RWPE2 (cell line): Measurements from ENCODE around the gene CCDC192.

Source experiments
- ATAC-seq: fragments of 200-7000 bp; cut with Tn5 transposase; 3 replicates; pipeline ENCODE4 v1.9.1; 2021; ENCODE audit warnings: low read depth
- DNase-seq: peaks from one replicate; pipeline ENCODE4 v3.0.0-alpha.2; 2020; ENCODE audit warnings: low spot score
- H3K27ac ChIP-seq: fragments of 450-650 bp; 2 replicates; pipeline ENCODE4 v1.5.1; 2017; ENCODE audit warnings: mild to moderate bottlenecking; ENCODE audit not compliant: poor library complexity, severe bottlenecking
- H3K27me3 ChIP-seq: fragments of 250-450 bp; sonication (Bioruptor Pico); 2 replicates; pipeline ENCODE4 v1.5.1; 2021; ENCODE audit warnings: mild to moderate bottlenecking, moderate library complexity; ENCODE audit not compliant: insufficient read depth, poor library complexity, severe bottlenecking
- H3K36me3 ChIP-seq: fragments of 250-450 bp; sonication (Bioruptor Pico); 2 replicates; pipeline ENCODE4 v1.5.1; 2020; ENCODE audit warnings: low read depth, mild to moderate bottlenecking, moderate library complexity
- H3K4me1 ChIP-seq: fragments of 250-450 bp; sonication (Bioruptor Pico); 2 replicates; pipeline ENCODE4 v1.5.1; 2021; ENCODE audit warnings: mild to moderate bottlenecking, moderate library complexity; ENCODE audit not compliant: insufficient read depth, poor library complexity, severe bottlenecking
- H3K4me3 ChIP-seq: fragments of 250-450 bp; sonication (Bioruptor Pico); 2 replicates; pipeline ENCODE4 v1.5.1; 2021; ENCODE audit warnings: mild to moderate bottlenecking, moderate library complexity; ENCODE audit not compliant: severe bottlenecking
- H3K9me3 ChIP-seq: fragments of 250-450 bp; sonication (Bioruptor Pico); 2 replicates; pipeline ENCODE4 v1.5.1; 2021; ENCODE audit warnings: mild to moderate bottlenecking, moderate library complexity; ENCODE audit not compliant: severe bottlenecking
- CTCF ChIP-seq: fragments of 450-650 bp; IDR thresholded peaks from one replicate; pipeline ENCODE4 v1.5.1; 2017; ENCODE audit warnings: mild to moderate bottlenecking, moderate library complexity; ENCODE audit not compliant: poor library complexity, severe bottlenecking

The CCDC192 gene

GRCh38 chr5:127680595-127680994 is 22.6 kb upstream of the CCDC192 start:
- DNase-seq (no peak), ATAC-seq (no peak)
- no peaks in the 10 kb centered on the region for H3K27me3 ChIP-seq
- H3K4me3 ChIP-seq = no peak overlapping the region
- peaks cover 4% of the 10 kb centered on the region for H3K4me1 ChIP-seq
- no peak for TF ChIP-seq CTCF
- H3K9me3 ChIP-seq = no peaks in the 10 kb centered on the region
- no peak overlapping the region for H3K27ac ChIP-seq
- no peaks in the 10 kb centered on the region for H3K36me3 ChIP-seq

GRCh38 chr5:127683008-127683407 is 20.2 kb upstream of the CCDC192 start:
- Histone ChIP-seq H3K4me1 (peaks cover 9% of the 10 kb centered on the region), H3K9me3 (no peaks in the 10 kb centered on the region), H3K27ac (no peak overlapping the region), H3K27me3 (no peaks in the 10 kb centered on the region), H3K4me3 (no peak overlapping the region), H3K36me3 (no peaks in the 10 kb centered on the region)
- no peak for TF ChIP-seq CTCF
- no peak for DNase-seq
- no peak for ATAC-seq

GRCh38 chr5:127684726-127685467 is 18.3 kb upstream of the CCDC192 start:
- Histone ChIP-seq H3K27ac (no peak overlapping the region), H3K4me1 (peaks cover 9% of the 10 kb centered on the region), H3K27me3 (no peaks in the 10 kb centered on the region), H3K4me3 (no peak overlapping the region), H3K9me3 (no peaks in the 10 kb centered on the region), H3K36me3 (no peaks in the 10 kb centered on the region)
- DNase-seq (no peak), ATAC-seq (no peak)
- TF ChIP-seq CTCF = no peak

- Histone ChIP-seq H3K9me3 (no peaks in the 10 kb centered on the region), H3K27me3 (no peaks in the 10 kb centered on the region), H3K27ac (no peak overlapping the region), H3K4me3 (no peak overlapping the region), H3K36me3 (no peaks in the 10 kb centered on the region), H3K4me1 (peaks cover 9% of the 10 kb centered on the region)
- DNase-seq (no peak), ATAC-seq (no peak)
- TF ChIP-seq CTCF = no peak
Measured at GRCh38 chr5:127685662-127686061, 17.5 kb upstream of the CCDC192 start.

- Histone ChIP-seq H3K9me3 (no peaks in the 10 kb centered on the region), H3K27me3 (no peaks in the 10 kb centered on the region), H3K27ac (no peak overlapping the region), H3K36me3 (no peaks in the 10 kb centered on the region), H3K4me1 (peaks cover 9% of the 10 kb centered on the region), H3K4me3 (no peak overlapping the region)
- TF ChIP-seq CTCF = no peak
- DNase-seq (no peak), ATAC-seq (no peak)
Measured at GRCh38 chr5:127686424-127686823, 16.8 kb upstream of the CCDC192 start.
